ENCODE results near the gene SND1. TPM values are rescaled to one million over a fixed set of nuclear protein-coding genes. Genes with fewer than 3 reads are reported as not detected.

SND1 gene
- total and polyA plus RNA-seq, 10 of the 15 experiments (the other 5 are each of a cell fraction or from before 2014, with no cell fraction given): 52.4 to 270 (median 146) TPM

GRCh38 chr7:127769696-127770400 is 117.9 kb downstream of the SND1 start:
- peaks cover 22% of the 10 kb centered on the region for H3K79me2 ChIP-seq (ENCODE audit: control insufficient read depth, insufficient read depth, low read length)
- peaks cover 4% of the 10 kb centered on the region; the same call in 1 of the 2 replicates for H3K4me1 ChIP-seq (ENCODE audit: control insufficient read depth, insufficient read depth, low read length)
- H3K4me3 ChIP-seq: no peak overlapping the region
- FAIRE-seq (no peak), ATAC-seq (no peak), DNase-seq (ENCODE audit: low read depth, low spot score) (no peak)
- TF ChIP-seq E2F4 (IDR thresholded peaks at IDR 0.05; ENCODE audit: low read depth, low read length): no peak
- no peak for TF ChIP-seq ZBTB40 (IDR thresholded peaks at IDR 0.05; ENCODE audit: borderline replicate concordance)
- TF ChIP-seq FOXM1 (IDR thresholded peaks at IDR 0.05; ENCODE audit: low read depth, low read length): no peak
- no peak for TF ChIP-seq EED (IDR thresholded peaks at IDR 0.05; ENCODE audit: low read depth)
- no peak for TF ChIP-seq MEF2A (IDR thresholded peaks at IDR 0.05; ENCODE audit: insufficient read depth, low read depth, low read length)
- no peak for TF ChIP-seq ATF7 (IDR thresholded peaks at IDR 0.05; ENCODE audit: low read depth)
- no peak for TF ChIP-seq NFYA (IDR thresholded peaks at IDR 0.05; ENCODE audit: borderline replicate concordance, low read depth, low read length)
- no peak for TF ChIP-seq CREB1 (IDR thresholded peaks at IDR 0.05; ENCODE audit: low read depth)
- H3K9me3 ChIP-seq (replicated peaks; ENCODE audit: control insufficient read depth, insufficient read depth, low read length): no peaks in the 10 kb centered on the region; the same call in 2 of the 3 replicates
- H3K27ac ChIP-seq (ENCODE audit: control insufficient read depth, insufficient read depth): no peak overlapping the region
- ChIA-PET SMC1A (ENCODE audit: uncharacterized antibody, unreplicated experiment) (interaction anchor here (1.5 kb wide), 1 partner anchor 13 kb away, joined by 3 read pairs; no protein-coding TSS in a partner anchor), RAD21 (ENCODE audit: unreplicated experiment) (no interaction called here), CTCF (interaction anchor here (0.5 to 1.8 kb wide), 2 partner anchors 9 to 100 kb away, joined by 3 to 5 read pairs; no protein-coding TSS in a partner anchor), POLR2A (interaction anchor here (0.6 to 1.8 kb wide), 2 partner anchors 11 to 147 kb away, joined by 5 read pairs; no protein-coding TSS in a partner anchor)
- in situ Hi-C loops (cut with MboI) (no loop called here), intact Hi-C loops (cut with micrococcal nuclease; ENCODE audit: unreplicated experiment) (no loop called here)
- no peaks in the 10 kb centered on the region for H4K20me1 ChIP-seq (ENCODE audit: control insufficient read depth, insufficient read depth)
- no TSS peak for BruUV-seq (replicated peaks)
- H2AFZ ChIP-seq (ENCODE audit: control insufficient read depth, low read depth, low read length): no peak overlapping the region
- H3K36me3 ChIP-seq (ENCODE audit: control insufficient read depth in 2 of 2, insufficient read depth in 2 of 2, low read length in 1 of 2): peaks cover 0 to 2% of the 10 kb centered on the region in 2 experiments; a peak in 2 of 4 replicates
- 88% methylated on average over 4 of the region's 4 CpGs for WGBS (ENCODE audit: insufficient coverage, insufficient replicate concordance, low lambda C conversion rate, missing lambda C conversion rate)
- no peak overlapping the region for H3K4me2 ChIP-seq (ENCODE audit: control insufficient read depth, insufficient read depth)
- no peaks in the 10 kb centered on the region for H3K27me3 ChIP-seq (replicated peaks in 1 of 2; ENCODE audit: control insufficient read depth in 2 of 2, insufficient read depth in 2 of 2, low read length in 1 of 2)
- H3K9ac ChIP-seq (ENCODE audit: control insufficient read depth, insufficient read depth, low read length): no peak overlapping the region

Measured in GM12878 (cell line).